ENCODE measurements around the gene SDCCAG8. TPM values are rescaled to one million over a fixed set of nuclear protein-coding genes. Genes with fewer than 3 reads are reported as not detected.

The SDCCAG8 gene
- total and polyA plus RNA-seq, 2 experiments from 2014 or later: 28.0 to 66.7 TPM

- TF ChIP-seq ZNF462 (CRISPR knock-in tag; IDR thresholded peaks at IDR 0.05) (no peak), CREB1 (CRISPR knock-in tag; IDR thresholded peaks at IDR 0.05; ENCODE audit: low read depth) (no peak), ZNF331 (CRISPR knock-in tag; IDR thresholded peaks at IDR 0.05; ENCODE audit: low read depth) (no peak), ETS1 (IDR thresholded peaks at IDR 0.05) (no peak)
Observed at GRCh38 chr1:243313635-243314536, 58.0 kb downstream of the SDCCAG8 start (continued).

GRCh38 chr1:243315455-243315854, 59.6 kb downstream of the SDCCAG8 start:
- no peaks in the 10 kb centered on the region for H3F3A ChIP-seq (replicated peaks; ENCODE audit: low read depth)
- no peak overlapping the region; the same call in 1 of the 2 replicates for H3K27ac Mint-ChIP-seq
- peaks cover 6% of the 10 kb centered on the region; the same call in 2 of the 3 replicates for H3K36me3 Mint-ChIP-seq (ENCODE audit: low read depth)
- H3K4me3 Mint-ChIP-seq: no peak overlapping the region
- H3K27me3 Mint-ChIP-seq (ENCODE audit: insufficient read depth, low read depth, poor library complexity): peaks cover 3% of the 10 kb centered on the region
- H3K9me3 Mint-ChIP-seq: no peaks in the 10 kb centered on the region
- H3K27me3 ChIP-seq (ENCODE audit: insufficient read depth): no peaks in the 10 kb centered on the region
- ATAC-seq (no peak), DNase-seq (ENCODE audit: low spot score) (no peak)
- peak overlapping the region; percentile 28; the same call in 1 of the 2 replicates for H3K4me3 ChIP-seq
- no peaks in the 10 kb centered on the region for H3K9me2 ChIP-seq (ENCODE audit: insufficient read depth)
- peak overlapping the region; percentile 69 for H3K4me2 ChIP-seq
- peaks cover 21% of the 10 kb centered on the region for H3K4me1 ChIP-seq (ENCODE audit: insufficient read depth)
- H3K27ac ChIP-seq (ENCODE audit: low read depth): peak overlapping the region; percentile 70
- peaks cover 33% of the 10 kb centered on the region for H3K4me1 Mint-ChIP-seq
- H2AFZ ChIP-seq: no peak overlapping the region
- H3K79me2 ChIP-seq (replicated peaks; ENCODE audit: insufficient read depth): no peaks in the 10 kb centered on the region
- no peaks in the 10 kb centered on the region for H4K20me1 ChIP-seq (replicated peaks; ENCODE audit: insufficient read depth)
- no peaks in the 10 kb centered on the region for H3K36me3 ChIP-seq (ENCODE audit: insufficient read depth)
- no peak for TF ChIP-seq POLR2AphosphoS5 (IDR thresholded peaks at IDR 0.05; ENCODE audit: low read depth)
- no peak for TF ChIP-seq CREB1 (CRISPR knock-in tag; IDR thresholded peaks at IDR 0.05; ENCODE audit: low read depth)
- TF ChIP-seq NANOG (IDR thresholded peaks at IDR 0.05; ENCODE audit: borderline replicate concordance): no peak
- no peak for TF ChIP-seq ZNF331 (CRISPR knock-in tag; IDR thresholded peaks at IDR 0.05; ENCODE audit: low read depth)
- no peak for TF ChIP-seq ETS1 (IDR thresholded peaks at IDR 0.05)
- no peak for TF ChIP-seq EZH2 (IDR thresholded peaks at IDR 0.05; ENCODE audit: low read depth, unreplicated experiment)

Data from GM23338 (cell line).